ENCODE measurements around the gene RHOB. TPM values are rescaled to one million over a fixed set of nuclear protein-coding genes. Genes with fewer than 3 reads are reported as not detected.
"Not testable (repeated sequence)": the region's sequence is repeated elsewhere in the genome, so short reads cannot be mapped to it uniquely, and the experiment has no call there.

Gene RHOB
- total and polyA plus RNA-seq, 7 experiments from 2014 or later = 0.64 to 244 (median 9.2) TPM

- H3K9me3 Mint-ChIP-seq = peaks cover 0 to 5% (median 0%) of the 10 kb centered on the region in 11 donors
- peaks cover 0 to 6% (median 0%) of the 10 kb centered on the region in 7 donors for H3K4me1 Mint-ChIP-seq
- no peak overlapping the region for H3K4me3 Mint-ChIP-seq
- H3K27me3 Mint-ChIP-seq = peaks cover 4 to 35% (median 15%) of the 10 kb centered on the region in 5 donors
- no peaks in the 10 kb centered on the region for H3K9me3 ChIP-seq (ENCODE audit: control insufficient read depth in 2 of 3, low read length in 3 of 3)
- POLR2A ChIA-PET = no interaction called here
- no peaks in the 10 kb centered on the region for H3K36me3 ChIP-seq (ENCODE audit: control insufficient read depth in 2 of 3, insufficient read depth in 3 of 3, low read length in 3 of 3)
- H3K36me3 Mint-ChIP-seq = no peaks in the 10 kb centered on the region
- H3K4me3 ChIP-seq (ENCODE audit: low read length) = no peak overlapping the region
- no peak for ATAC-seq
- no peaks in the 10 kb centered on the region for H3K27me3 ChIP-seq (ENCODE audit: control insufficient read depth in 2 of 2, insufficient read depth in 2 of 2, low read length in 2 of 2)
- H3K27ac ChIP-seq (ENCODE audit: low read depth, low read length) = no peak overlapping the region
- intact Hi-C loops (cut with micrococcal nuclease) = no loop called here
- DNase-seq = no peak
- CTCF ChIA-PET = no interaction called here
- H3K4me1 ChIP-seq (ENCODE audit: control insufficient read depth in 2 of 2, insufficient read depth in 2 of 2, low read length in 2 of 2) = no peaks in the 10 kb centered on the region
- H3K27ac Mint-ChIP-seq = no peak overlapping the region
These were observed 31.4 kb upstream of the RHOB start for GRCh38 chr2:20415511-20415918.

GRCh38 chr2:20416723-20417122 is 30.2 kb upstream of the RHOB start:
- CTCF ChIA-PET = no interaction called here

GRCh38 chr2:20417230-20417821 is 29.5 kb upstream of the RHOB start:
- intact Hi-C loops (cut with micrococcal nuclease); H3K36me3 ChIP-seq (ENCODE audit: control insufficient read depth in 2 of 3, insufficient read depth in 3 of 3, low read length in 3 of 3); H3K27ac ChIP-seq (ENCODE audit: low read depth, low read length); H3K4me3 Mint-ChIP-seq; H3K27me3 ChIP-seq (ENCODE audit: control insufficient read depth in 2 of 2, insufficient read depth in 2 of 2, low read length in 2 of 2); H3K27ac Mint-ChIP-seq; H3K9me3 ChIP-seq (ENCODE audit: control insufficient read depth in 2 of 3, low read length in 3 of 3); ATAC-seq; H3K9me3 Mint-ChIP-seq; H3K4me3 ChIP-seq (ENCODE audit: low read length); H3K4me1 Mint-ChIP-seq; DNase-seq; CTCF ChIA-PET; H3K36me3 Mint-ChIP-seq; POLR2A ChIA-PET; H3K4me1 ChIP-seq (ENCODE audit: control insufficient read depth in 2 of 2, insufficient read depth in 2 of 2, low read length in 2 of 2): not testable (repeated sequence)
- H3K27me3 Mint-ChIP-seq = peaks cover 4 to 33% (median 15%) of the 10 kb centered on the region in 5 donors

More at GRCh38 chr2:20416723-20417122, 30.2 kb upstream of the RHOB start:
- Histone ChIP-seq H3K27me3 (ENCODE audit: control insufficient read depth in 2 of 2, insufficient read depth in 2 of 2, low read length in 2 of 2) (no peaks in the 10 kb centered on the region), H3K36me3 (ENCODE audit: control insufficient read depth in 2 of 3, insufficient read depth in 3 of 3, low read length in 3 of 3) (no peaks in the 10 kb centered on the region), H3K4me1 (ENCODE audit: control insufficient read depth in 2 of 2, insufficient read depth in 2 of 2, low read length in 2 of 2) (no peaks in the 10 kb centered on the region), H3K4me3 (ENCODE audit: low read length) (no peak overlapping the region), H3K27ac (ENCODE audit: low read depth, low read length) (no peak overlapping the region), H3K9me3 (ENCODE audit: control insufficient read depth in 2 of 3, low read length in 3 of 3) (no peaks in the 10 kb centered on the region)
- ATAC-seq (no peak), DNase-seq (no peak)
- Mint-ChIP-seq H3K27ac (no peak overlapping the region), H3K36me3 (no peaks in the 10 kb centered on the region), H3K27me3 (peaks cover 4 to 33% (median 15%) of the 10 kb centered on the region in 5 donors), H3K4me3 (no peak overlapping the region), H3K4me1 (peaks cover 0 to 6% (median 0%) of the 10 kb centered on the region in 7 donors), H3K9me3 (peaks cover 0 to 4% (median 0%) of the 10 kb centered on the region in 11 donors)
- intact Hi-C loops (cut with micrococcal nuclease) = no loop called here
- POLR2A ChIA-PET = interaction anchor here (0.6 kb wide), 1 partner anchor 469 kb away, joined by 3 read pairs; no protein-coding TSS in a partner anchor

GRCh38 chr2:20418519-20418918 is 28.4 kb upstream of the RHOB start:
- CTCF ChIA-PET = interaction anchor here (0.6 to 2.0 kb wide), 2 partner anchors 21 to 92 kb away, joined by 4 to 5 read pairs; no protein-coding TSS in a partner anchor
- H3K36me3 ChIP-seq (ENCODE audit: control insufficient read depth in 2 of 3, insufficient read depth in 3 of 3, low read length in 3 of 3) = no peaks in the 10 kb centered on the region
- no peak for DNase-seq
- no peaks in the 10 kb centered on the region for H3K9me3 ChIP-seq (ENCODE audit: control insufficient read depth in 2 of 3, low read length in 3 of 3)
- peaks cover 0 to 4% (median 0%) of the 10 kb centered on the region in 11 donors for H3K9me3 Mint-ChIP-seq
- H3K4me1 Mint-ChIP-seq = peaks cover 0 to 7% (median under 1%) of the 10 kb centered on the region in 7 donors
- no peaks in the 10 kb centered on the region for H3K36me3 Mint-ChIP-seq
- peaks cover 4 to 23% (median 15%) of the 10 kb centered on the region in 5 donors for H3K27me3 Mint-ChIP-seq
- POLR2A ChIA-PET = no interaction called here
- H3K4me3 ChIP-seq (ENCODE audit: low read length) = no peak overlapping the region
- intact Hi-C loops (cut with micrococcal nuclease) = no loop called here
- no peaks in the 10 kb centered on the region for H3K4me1 ChIP-seq (ENCODE audit: control insufficient read depth in 2 of 2, insufficient read depth in 2 of 2, low read length in 2 of 2)
- no peaks in the 10 kb centered on the region for H3K27me3 ChIP-seq (ENCODE audit: control insufficient read depth in 2 of 2, insufficient read depth in 2 of 2, low read length in 2 of 2)
- ATAC-seq = no peak
- H3K4me3 Mint-ChIP-seq = no peak overlapping the region
- H3K27ac Mint-ChIP-seq = no peak overlapping the region
- H3K27ac ChIP-seq (ENCODE audit: low read depth, low read length) = no peak overlapping the region

- no peaks in the 10 kb centered on the region for H3K36me3 ChIP-seq (ENCODE audit: control insufficient read depth in 2 of 3, insufficient read depth in 3 of 3, low read length in 3 of 3)
- H3K27me3 Mint-ChIP-seq = peaks cover 4 to 19% (median 15%) of the 10 kb centered on the region in 5 donors
- ATAC-seq = no peak
- H3K36me3 Mint-ChIP-seq = no peaks in the 10 kb centered on the region
- no peak overlapping the region for H3K27ac Mint-ChIP-seq
- CTCF ChIA-PET = interaction anchor here (0.6 to 2.0 kb wide), 2 partner anchors 20 to 93 kb away, joined by 4 to 5 read pairs; no protein-coding TSS in a partner anchor
- H3K4me1 Mint-ChIP-seq = peaks cover 0 to 11% (median 5%) of the 10 kb centered on the region in 7 donors
- no peaks in the 10 kb centered on the region for H3K27me3 ChIP-seq (ENCODE audit: control insufficient read depth in 2 of 2, insufficient read depth in 2 of 2, low read length in 2 of 2)
- no peak overlapping the region for H3K27ac ChIP-seq (ENCODE audit: low read depth, low read length)
- no peaks in the 10 kb centered on the region for H3K9me3 ChIP-seq (ENCODE audit: control insufficient read depth in 2 of 3, low read length in 3 of 3)
- H3K4me3 ChIP-seq (ENCODE audit: low read length) = no peak overlapping the region
- H3K4me1 ChIP-seq (ENCODE audit: control insufficient read depth in 2 of 2, insufficient read depth in 2 of 2, low read length in 2 of 2) = peaks cover 0 to under 1% of the 10 kb centered on the region in 2 donors
- H3K4me3 Mint-ChIP-seq = no peak overlapping the region
- intact Hi-C loops (cut with micrococcal nuclease) = no loop called here
- no peak for DNase-seq
- POLR2A ChIA-PET = no interaction called here
- H3K9me3 Mint-ChIP-seq = peaks cover 0 to 4% (median 0%) of the 10 kb centered on the region in 11 donors
These were observed 27.8 kb upstream of the RHOB start for GRCh38 chr2:20419007-20419576.

- ChIA-PET POLR2A (no interaction called here), CTCF (interaction anchor here (2.0 kb wide), 1 partner anchor 93 kb away, joined by 5 read pairs; no protein-coding TSS in a partner anchor)
- H3K4me3 Mint-ChIP-seq = no peak overlapping the region
These were observed 27.1 kb upstream of the RHOB start for GRCh38 chr2:20419752-20420151.

More at GRCh38 chr2:20419752-20420151, 27.1 kb upstream of the RHOB start:
- no peak overlapping the region for H3K27ac Mint-ChIP-seq
- H3K27me3 Mint-ChIP-seq = peaks cover 4 to 19% (median 11%) of the 10 kb centered on the region in 5 donors
- H3K27ac ChIP-seq (ENCODE audit: low read depth, low read length) = no peak overlapping the region
- H3K9me3 Mint-ChIP-seq = peaks cover 0 to 1% (median 0%) of the 10 kb centered on the region in 11 donors
- no peak overlapping the region for H3K4me3 ChIP-seq (ENCODE audit: low read length)
- H3K36me3 ChIP-seq (ENCODE audit: control insufficient read depth in 2 of 3, insufficient read depth in 3 of 3, low read length in 3 of 3) = no peaks in the 10 kb centered on the region
- H3K4me1 Mint-ChIP-seq = peaks cover 3 to 15% (median 10%) of the 10 kb centered on the region in 7 donors
- ATAC-seq = no peak
- H3K9me3 ChIP-seq (ENCODE audit: control insufficient read depth in 2 of 3, low read length in 3 of 3) = no peaks in the 10 kb centered on the region
- H3K27me3 ChIP-seq (ENCODE audit: control insufficient read depth in 2 of 2, insufficient read depth in 2 of 2, low read length in 2 of 2) = no peaks in the 10 kb centered on the region
- H3K36me3 Mint-ChIP-seq = no peaks in the 10 kb centered on the region
- peaks cover 5 to 7% of the 10 kb centered on the region in 2 donors for H3K4me1 ChIP-seq (ENCODE audit: control insufficient read depth in 2 of 2, insufficient read depth in 2 of 2, low read length in 2 of 2)
- no peak for DNase-seq
- intact Hi-C loops (cut with micrococcal nuclease) = loop anchor here in 1 of 2 donors (5.0 kb wide), 1 partner anchor 177 kb away; no protein-coding TSS in a partner anchor
